Measurements from ENCODE around the gene IFT43.

GRCh38 chr14:75970989-75971388 lies 14.6 kb upstream of the IFT43 start:
- TF ChIP-seq CTCF (conservative IDR thresholded peaks at IDR 0.05) (no peak), ZFX (IDR thresholded peaks at IDR 0.05) (no peak)
